ENCODE data around the gene NCSTN. TPM values are rescaled to one million over a fixed set of nuclear protein-coding genes. Genes with fewer than 3 reads are reported as not detected.

NCSTN gene
- total and polyA plus RNA-seq, 9 of the 15 experiments (the other 6 are each of a cell fraction or from before 2014, with no cell fraction given): 21.3 to 91.1 (median 57.9) TPM

DNA sequence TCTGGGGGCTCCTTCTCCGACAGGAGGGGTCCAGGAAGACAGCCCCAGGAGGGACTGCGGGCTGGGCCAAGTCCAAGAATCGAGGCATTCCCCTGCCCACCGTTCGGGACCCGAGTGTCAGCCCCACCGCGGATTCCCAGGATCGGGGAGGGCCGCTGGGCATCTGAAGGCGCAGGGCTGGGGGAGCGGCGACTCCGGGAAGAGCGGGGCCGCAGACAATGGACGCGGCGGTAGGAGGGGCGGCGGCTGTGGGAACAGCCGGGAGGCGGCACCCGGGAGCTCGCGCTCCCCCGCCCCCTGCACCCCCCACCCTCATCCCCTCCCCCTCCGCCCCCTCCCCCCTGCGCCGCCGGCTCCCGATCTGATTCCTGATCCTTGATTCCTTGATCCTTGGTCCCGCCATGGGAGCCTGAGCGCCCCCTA is 57.1 kb downstream of the NCSTN start, which contains the start of gene VANGL2 (continued):
- TF ChIP-seq, protein P1, sequence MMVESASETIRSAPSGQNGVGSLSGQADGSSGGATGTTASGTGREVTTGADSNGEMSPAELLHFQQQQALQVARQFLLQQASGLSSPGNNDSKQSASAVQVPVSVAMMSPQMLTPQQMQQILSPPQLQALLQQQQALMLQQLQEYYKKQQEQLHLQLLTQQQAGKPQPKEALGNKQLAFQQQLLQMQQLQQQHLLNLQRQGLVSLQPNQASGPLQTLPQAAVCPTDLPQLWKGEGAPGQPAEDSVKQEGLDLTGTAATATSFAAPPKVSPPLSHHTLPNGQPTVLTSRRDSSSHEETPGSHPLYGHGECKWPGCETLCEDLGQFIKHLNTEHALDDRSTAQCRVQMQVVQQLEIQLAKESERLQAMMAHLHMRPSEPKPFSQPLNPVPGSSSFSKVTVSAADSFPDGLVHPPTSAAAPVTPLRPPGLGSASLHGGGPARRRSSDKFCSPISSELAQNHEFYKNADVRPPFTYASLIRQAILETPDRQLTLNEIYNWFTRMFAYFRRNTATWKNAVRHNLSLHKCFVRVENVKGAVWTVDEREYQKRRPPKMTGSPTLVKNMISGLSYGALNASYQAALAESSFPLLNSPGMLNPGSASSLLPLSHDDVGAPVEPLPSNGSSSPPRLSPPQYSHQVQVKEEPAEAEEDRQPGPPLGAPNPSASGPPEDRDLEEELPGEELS (CRISPR knock-in tag; IDR thresholded peaks at IDR 0.05; ENCODE audit: borderline replicate concordance): no peak
- TF ChIP-seq NR4A1 (CRISPR knock-in tag; IDR thresholded peaks at IDR 0.05): no peak
- TF ChIP-seq NR4A1 (tag; IDR thresholded peaks at IDR 0.05): 0 out of 2 replicates have a peak, but pooled peaks have one; percentile 26
- peak; percentile 86 for TF ChIP-seq SMAD4 (CRISPR knock-in tag; conservative IDR thresholded peaks at IDR 0.05)
- TF ChIP-seq, protein P2, sequence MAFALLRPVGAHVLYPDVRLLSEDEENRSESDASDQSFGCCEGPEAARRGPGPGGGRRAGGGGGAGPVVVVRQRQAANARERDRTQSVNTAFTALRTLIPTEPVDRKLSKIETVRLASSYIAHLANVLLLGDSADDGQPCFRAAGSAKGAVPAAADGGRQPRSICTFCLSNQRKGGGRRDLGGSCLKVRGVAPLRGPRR (CRISPR knock-in tag; IDR thresholded peaks at IDR 0.05): no peak
- TF ChIP-seq, protein P3, sequence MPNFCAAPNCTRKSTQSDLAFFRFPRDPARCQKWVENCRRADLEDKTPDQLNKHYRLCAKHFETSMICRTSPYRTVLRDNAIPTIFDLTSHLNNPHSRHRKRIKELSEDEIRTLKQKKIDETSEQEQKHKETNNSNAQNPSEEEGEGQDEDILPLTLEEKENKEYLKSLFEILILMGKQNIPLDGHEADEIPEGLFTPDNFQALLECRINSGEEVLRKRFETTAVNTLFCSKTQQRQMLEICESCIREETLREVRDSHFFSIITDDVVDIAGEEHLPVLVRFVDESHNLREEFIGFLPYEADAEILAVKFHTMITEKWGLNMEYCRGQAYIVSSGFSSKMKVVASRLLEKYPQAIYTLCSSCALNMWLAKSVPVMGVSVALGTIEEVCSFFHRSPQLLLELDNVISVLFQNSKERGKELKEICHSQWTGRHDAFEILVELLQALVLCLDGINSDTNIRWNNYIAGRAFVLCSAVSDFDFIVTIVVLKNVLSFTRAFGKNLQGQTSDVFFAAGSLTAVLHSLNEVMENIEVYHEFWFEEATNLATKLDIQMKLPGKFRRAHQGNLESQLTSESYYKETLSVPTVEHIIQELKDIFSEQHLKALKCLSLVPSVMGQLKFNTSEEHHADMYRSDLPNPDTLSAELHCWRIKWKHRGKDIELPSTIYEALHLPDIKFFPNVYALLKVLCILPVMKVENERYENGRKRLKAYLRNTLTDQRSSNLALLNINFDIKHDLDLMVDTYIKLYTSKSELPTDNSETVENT (CRISPR knock-in tag; IDR thresholded peaks at IDR 0.05): no peak
- no peak for TF ChIP-seq ZNF324 (CRISPR knock-in tag; IDR thresholded peaks at IDR 0.05)
- TF ChIP-seq ZFX (CRISPR knock-in tag; IDR thresholded peaks at IDR 0.05): no peak
- 0 out of 4 replicates have a peak, but pooled peaks of 1 of the 2 experiments have one; percentile 31 for TF ChIP-seq KDM1A (IDR thresholded peaks at IDR 0.05)
- peak; percentile 28; the same call in 1 of the 2 replicates for TF ChIP-seq HDAC2 (IDR thresholded peaks at IDR 0.05)
- TF ChIP-seq, protein P4, sequence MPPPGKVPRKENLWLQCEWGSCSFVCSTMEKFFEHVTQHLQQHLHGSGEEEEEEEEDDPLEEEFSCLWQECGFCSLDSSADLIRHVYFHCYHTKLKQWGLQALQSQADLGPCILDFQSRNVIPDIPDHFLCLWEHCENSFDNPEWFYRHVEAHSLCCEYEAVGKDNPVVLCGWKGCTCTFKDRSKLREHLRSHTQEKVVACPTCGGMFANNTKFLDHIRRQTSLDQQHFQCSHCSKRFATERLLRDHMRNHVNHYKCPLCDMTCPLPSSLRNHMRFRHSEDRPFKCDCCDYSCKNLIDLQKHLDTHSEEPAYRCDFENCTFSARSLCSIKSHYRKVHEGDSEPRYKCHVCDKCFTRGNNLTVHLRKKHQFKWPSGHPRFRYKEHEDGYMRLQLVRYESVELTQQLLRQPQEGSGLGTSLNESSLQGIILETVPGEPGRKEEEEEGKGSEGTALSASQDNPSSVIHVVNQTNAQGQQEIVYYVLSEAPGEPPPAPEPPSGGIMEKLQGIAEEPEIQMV (tag; conservative IDR thresholded peaks at IDR 0.05; ENCODE audit: low read depth): no peak
- no peak for TF ChIP-seq BCL6 (CRISPR knock-in tag; IDR thresholded peaks at IDR 0.05)
- peak; percentile 99 for TF ChIP-seq JUND (IDR thresholded peaks at IDR 0.05; ENCODE audit: borderline replicate concordance, low read depth, low read length)
- TF ChIP-seq JUND (tag; IDR thresholded peaks at IDR 0.05; ENCODE audit: borderline replicate concordance, low read depth, low read length): no peak; the same call in 2 of the 3 replicates
- TF ChIP-seq, protein P5, sequence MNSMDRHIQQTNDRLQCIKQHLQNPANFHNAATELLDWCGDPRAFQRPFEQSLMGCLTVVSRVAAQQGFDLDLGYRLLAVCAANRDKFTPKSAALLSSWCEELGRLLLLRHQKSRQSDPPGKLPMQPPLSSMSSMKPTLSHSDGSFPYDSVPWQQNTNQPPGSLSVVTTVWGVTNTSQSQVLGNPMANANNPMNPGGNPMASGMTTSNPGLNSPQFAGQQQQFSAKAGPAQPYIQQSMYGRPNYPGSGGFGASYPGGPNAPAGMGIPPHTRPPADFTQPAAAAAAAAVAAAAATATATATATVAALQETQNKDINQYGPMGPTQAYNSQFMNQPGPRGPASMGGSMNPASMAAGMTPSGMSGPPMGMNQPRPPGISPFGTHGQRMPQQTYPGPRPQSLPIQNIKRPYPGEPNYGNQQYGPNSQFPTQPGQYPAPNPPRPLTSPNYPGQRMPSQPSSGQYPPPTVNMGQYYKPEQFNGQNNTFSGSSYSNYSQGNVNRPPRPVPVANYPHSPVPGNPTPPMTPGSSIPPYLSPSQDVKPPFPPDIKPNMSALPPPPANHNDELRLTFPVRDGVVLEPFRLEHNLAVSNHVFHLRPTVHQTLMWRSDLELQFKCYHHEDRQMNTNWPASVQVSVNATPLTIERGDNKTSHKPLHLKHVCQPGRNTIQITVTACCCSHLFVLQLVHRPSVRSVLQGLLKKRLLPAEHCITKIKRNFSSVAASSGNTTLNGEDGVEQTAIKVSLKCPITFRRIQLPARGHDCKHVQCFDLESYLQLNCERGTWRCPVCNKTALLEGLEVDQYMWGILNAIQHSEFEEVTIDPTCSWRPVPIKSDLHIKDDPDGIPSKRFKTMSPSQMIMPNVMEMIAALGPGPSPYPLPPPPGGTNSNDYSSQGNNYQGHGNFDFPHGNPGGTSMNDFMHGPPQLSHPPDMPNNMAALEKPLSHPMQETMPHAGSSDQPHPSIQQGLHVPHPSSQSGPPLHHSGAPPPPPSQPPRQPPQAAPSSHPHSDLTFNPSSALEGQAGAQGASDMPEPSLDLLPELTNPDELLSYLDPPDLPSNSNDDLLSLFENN (IDR thresholded peaks at IDR 0.05; ENCODE audit: low read depth in 2 of 2, low read length in 2 of 2): no peak
- TF ChIP-seq GABPB2 (CRISPR knock-in tag; conservative IDR thresholded peaks at IDR 0.05): no peak
- no peak for TF ChIP-seq STAG1 (CRISPR knock-in tag; IDR thresholded peaks at IDR 0.05; ENCODE audit: borderline replicate concordance)
- no peak for TF ChIP-seq GATAD2A (IDR thresholded peaks at IDR 0.05)
